Epithelial cell of proximal tubule (primary cell): ENCODE measurements around the gene MID1. TPM values are rescaled to one million over a fixed set of nuclear protein-coding genes. Genes with fewer than 3 reads are reported as not detected.

Experiments used
- DNase-seq: peaks from one replicate; pipeline ENCODE4 v3.0.0-alpha.2; 2011; ENCODE audit warnings: low read depth
- H3K4me3 ChIP-seq: 2 replicates; pipeline ENCODE4 v1.5.1; 2011; ENCODE audit warnings: low read depth, mild to moderate bottlenecking, low read length
- total RNA-seq: library from RNA; depleted of rRNA; stranded (reverse); fragments of >200 nt; gene quantifications from 2 replicates; pipeline ENCODE4 v1.2.3, GENCODE V29; 2015
- TF ChIP-seq, protein P1 (sequence below): conservative IDR thresholded peaks from 2 replicates; pipeline ENCODE4 v1.5.1; 2012; ENCODE audit warnings: low read depth, mild to moderate bottlenecking, low read length

The MID1 gene
- total RNA-seq, 1 donor from 2014 or later = 9.7 TPM

DNA sequence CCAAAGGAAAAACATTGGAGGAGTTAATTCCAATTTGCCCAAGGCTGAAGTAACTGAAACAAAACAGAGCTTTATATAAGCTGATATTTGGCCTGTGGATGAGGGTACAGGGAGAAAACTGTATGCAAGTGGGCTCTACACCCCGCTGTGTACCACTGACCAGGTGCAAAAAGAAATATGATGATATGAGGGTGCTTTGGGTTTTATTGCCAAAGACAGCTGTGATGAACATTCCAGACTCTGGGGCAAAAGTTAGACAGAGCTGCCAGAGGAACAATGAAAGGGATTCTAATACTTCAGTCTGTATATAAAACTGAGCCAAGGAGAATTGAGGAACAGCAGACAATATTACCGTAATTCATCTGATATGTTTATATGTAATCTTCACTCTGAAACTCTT is 117.4 kb downstream of the MID1 start:
- TF ChIP-seq, protein P1, sequence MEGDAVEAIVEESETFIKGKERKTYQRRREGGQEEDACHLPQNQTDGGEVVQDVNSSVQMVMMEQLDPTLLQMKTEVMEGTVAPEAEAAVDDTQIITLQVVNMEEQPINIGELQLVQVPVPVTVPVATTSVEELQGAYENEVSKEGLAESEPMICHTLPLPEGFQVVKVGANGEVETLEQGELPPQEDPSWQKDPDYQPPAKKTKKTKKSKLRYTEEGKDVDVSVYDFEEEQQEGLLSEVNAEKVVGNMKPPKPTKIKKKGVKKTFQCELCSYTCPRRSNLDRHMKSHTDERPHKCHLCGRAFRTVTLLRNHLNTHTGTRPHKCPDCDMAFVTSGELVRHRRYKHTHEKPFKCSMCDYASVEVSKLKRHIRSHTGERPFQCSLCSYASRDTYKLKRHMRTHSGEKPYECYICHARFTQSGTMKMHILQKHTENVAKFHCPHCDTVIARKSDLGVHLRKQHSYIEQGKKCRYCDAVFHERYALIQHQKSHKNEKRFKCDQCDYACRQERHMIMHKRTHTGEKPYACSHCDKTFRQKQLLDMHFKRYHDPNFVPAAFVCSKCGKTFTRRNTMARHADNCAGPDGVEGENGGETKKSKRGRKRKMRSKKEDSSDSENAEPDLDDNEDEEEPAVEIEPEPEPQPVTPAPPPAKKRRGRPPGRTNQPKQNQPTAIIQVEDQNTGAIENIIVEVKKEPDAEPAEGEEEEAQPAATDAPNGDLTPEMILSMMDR = no peak
- DNase-seq = no peak

DNA sequence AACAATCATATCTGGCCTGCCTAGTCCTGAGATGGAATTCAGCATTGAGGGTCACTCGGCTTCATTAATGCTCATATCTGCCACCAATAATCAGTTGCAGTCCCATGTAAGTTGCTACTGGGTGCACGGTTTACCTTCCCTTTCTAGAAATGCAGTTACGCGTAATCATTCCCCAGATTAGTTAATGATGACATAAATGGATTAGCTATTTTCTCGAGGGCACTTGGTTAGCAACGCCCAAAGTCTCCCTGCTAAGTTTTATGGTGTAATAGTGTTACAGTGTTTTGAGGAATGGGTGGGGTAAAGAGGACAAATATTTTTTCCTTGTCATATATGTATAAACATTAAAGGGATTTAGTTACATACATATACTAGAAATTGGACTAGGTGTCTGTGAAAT is 118.8 kb downstream of the MID1 start:
- TF ChIP-seq, protein P1 = no peak
- DNase-seq = no peak
- no peak overlapping the region for H3K4me3 ChIP-seq

More for the DNA sequence above, 117.4 kb downstream of the MID1 start:
- no peak overlapping the region for H3K4me3 ChIP-seq

DNA sequence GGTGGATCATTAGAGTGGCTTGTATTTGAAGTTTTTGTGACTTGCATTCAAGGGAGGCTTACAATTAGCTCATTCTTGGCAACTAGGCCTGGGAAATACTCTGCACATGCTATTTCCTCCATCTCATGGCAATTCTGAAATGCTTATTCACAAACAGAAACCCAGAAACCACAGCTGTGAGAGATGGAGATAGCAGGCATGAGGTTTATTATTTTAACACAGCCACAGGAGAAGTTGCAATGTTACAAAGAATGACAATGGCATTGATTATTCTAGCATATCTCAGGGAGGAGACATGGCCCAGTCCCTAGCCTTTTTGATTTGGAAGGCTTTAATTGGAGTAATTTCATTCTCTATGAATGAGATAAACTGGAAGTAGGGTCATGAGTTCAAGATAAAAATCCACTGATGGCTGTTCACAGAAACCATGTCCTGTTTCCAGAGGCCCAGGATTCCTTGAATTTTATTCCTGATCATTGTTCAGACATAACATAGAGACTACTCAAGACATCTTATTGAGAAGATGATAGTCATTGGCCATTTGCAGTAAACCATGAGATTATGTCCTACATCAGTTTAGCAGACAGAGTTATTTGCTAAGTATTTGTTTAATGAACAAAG is 123.9 kb downstream of the MID1 start:
- no peak for DNase-seq
- TF ChIP-seq, protein P1 = no peak
- H3K4me3 ChIP-seq = no peak overlapping the region

DNA sequence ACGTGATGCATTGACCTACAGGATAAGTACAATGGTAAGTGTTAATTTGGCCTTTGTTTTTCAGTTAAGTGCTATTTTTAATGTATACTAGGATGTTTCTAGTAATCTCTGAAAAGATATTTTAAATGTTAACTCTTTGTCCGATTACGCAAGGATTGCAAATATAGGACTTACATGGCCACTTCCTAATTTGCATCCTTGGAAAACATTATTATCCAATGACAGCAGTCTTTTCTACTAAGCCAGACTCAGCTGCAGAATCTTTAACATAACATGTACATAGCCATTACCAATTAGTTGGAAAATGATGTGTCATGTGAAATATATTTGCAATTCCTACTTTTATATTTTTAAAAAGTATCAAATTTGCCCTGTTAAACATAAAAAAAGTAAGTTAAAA is 124.7 kb downstream of the MID1 start:
- TF ChIP-seq, protein P1 = no peak
- no peak for DNase-seq
- no peak overlapping the region for H3K4me3 ChIP-seq

DNA sequence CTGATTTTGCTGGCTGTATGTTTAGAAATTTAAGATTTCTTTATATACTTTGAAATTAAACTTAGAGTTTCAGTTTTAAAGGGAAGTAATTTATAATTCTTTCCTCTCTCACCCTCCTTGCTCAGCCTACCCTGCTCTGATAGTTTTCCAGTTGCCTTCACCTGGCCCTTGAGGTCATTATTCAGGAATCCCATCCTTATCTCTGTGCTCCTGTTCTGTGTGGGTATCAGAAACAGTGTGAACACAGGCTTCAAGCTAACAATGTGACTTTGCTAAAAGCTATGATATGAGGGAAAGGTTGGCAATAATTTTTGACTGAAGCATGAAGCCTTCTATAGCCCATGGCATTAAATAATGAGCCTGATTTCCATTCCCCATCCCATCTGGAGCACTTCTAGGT is 128.1 kb downstream of the MID1 start:
- TF ChIP-seq, protein P1 = no peak
- no peak for DNase-seq
- H3K4me3 ChIP-seq = no peak overlapping the region

DNA sequence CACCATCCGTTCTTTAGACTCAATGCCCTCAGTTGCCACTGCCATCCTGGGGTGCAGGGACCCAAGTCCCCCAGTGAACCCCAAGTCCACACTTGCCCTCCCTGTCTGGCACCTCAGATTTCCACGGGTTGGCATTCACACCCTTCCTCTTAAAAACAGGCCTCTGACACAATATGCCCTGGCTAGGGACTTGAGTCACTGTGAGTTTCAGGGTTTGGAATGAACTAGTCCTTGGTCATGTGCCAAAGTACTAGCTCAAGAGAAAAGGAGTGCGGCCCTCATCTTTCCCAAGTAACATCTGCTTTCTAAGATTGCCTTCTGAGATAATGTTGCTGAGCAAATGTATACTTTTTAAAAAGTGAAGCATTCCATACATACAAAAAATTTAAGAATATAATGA is 134.0 kb downstream of the MID1 start:
- H3K4me3 ChIP-seq = no peak overlapping the region
- peak; percentile 35 for DNase-seq
- TF ChIP-seq, protein P1 = no peak

DNA sequence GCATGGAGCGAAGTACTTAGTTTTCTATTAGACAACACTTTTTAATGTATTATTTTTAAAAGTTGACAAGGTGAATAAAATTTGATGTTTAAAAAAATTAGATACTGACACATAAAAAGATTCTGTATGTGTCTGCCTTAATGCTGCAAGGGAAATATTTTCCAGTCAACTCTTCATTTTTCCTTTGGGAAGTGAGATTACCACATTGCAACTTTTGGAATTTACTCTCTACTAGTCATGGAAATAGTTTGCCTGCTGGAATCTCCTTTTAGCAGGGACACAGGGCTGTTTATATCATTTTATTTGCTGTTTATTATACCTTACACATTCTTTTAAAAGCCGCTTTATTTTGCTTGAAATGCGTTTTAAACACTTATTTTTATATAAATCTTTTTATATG is 135.1 kb downstream of the MID1 start:
- no peak for DNase-seq
- no peak overlapping the region for H3K4me3 ChIP-seq
- TF ChIP-seq, protein P1 = no peak
